GM21526 (cell line): ENCODE data around the gene NSL1.
"Not testable (repeated sequence)": the region's sequence is repeated elsewhere in the genome, so short reads cannot be mapped to it uniquely, and the experiment has no call there.

Experiments used
- ATAC-seq: cut with Tn5 transposase; IDR thresholded peaks from one replicate; pipeline ENCODE4 v1.9.1; 2021; ENCODE audit warnings: moderate library complexity; ENCODE audit not compliant: unreplicated experiment, low FRiP score

The NSL1 gene

GRCh38 chr1:212712451-212713303 lies 78.9 kb downstream of the NSL1 start:
- no peak for ATAC-seq

- not testable (repeated sequence) for ATAC-seq
Observed at GRCh38 chr1:212711974-212712373, 79.6 kb downstream of the NSL1 start.

DNA sequence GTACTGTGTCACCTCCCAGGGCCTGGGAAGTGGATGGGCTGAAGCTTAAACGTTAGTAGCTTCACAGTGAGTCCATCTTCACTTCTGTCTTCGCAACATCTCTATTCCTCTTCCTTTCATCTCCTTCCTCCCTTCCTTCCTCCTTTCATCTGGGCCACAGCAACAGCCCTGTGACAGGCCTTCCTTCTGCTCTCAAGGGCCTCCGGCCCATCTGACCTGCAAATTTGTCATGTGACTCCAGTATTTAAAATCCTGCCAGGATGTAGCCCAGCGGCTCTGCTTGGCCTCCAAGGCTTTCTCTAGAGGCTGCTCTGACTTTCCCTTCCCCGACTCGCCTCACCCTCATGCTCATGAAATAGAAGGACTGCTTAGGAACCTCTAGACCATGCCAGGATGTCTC lies 81.0 kb downstream of the NSL1 start:
- no peak for ATAC-seq

DNA sequence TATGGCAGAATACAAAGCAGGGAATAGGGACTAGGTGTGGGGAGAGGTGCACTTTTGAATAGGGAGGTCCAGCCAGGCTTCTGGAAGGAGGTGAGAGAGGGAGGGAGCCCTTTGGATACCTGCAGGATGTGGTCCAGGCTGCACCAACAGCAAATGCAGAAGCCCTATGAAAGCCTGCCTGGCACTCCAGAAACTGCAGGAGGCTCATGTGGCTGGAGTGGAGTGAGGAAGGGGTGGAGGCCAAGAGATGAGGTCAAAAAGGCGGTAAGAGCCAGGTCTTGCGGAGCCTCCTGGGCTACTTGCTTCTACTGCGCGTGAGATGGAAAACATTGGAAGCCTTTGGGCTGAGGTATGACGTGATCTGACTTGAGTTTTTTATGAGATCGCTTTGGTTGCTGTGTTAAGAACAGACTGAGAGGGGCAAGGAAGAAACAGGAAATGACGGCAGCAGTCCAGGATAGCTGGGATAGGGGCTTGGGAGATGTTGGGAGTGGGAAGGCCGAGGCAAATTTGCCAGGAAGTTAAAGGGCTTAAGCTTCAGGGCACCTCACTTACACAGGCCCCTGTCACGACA lies 87.5 kb downstream of the NSL1 start:
- ATAC-seq, result no peak

GRCh38 chr1:212702672-212703071 lies 88.9 kb downstream of the NSL1 start:
- ATAC-seq, result no peak

DNA sequence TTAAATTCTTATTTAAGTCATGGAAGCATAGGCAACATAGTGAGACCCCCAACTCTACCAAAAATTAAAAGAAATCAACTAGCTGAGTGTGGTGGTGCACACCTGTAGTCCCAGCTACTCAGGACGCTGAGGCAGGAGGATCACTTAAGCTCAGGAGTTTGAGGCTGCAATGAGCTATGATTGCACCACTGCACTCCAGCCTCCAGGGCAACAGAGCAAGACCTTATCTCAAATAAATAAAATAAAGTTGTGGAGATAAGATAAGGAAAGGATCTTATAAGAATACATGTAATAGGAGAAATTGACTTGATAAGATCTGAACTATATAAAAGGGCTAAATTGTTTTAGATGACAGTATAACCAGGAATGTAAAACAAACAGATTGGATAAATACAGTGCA lies 89.7 kb downstream of the NSL1 start:
- ATAC-seq, result no peak

DNA sequence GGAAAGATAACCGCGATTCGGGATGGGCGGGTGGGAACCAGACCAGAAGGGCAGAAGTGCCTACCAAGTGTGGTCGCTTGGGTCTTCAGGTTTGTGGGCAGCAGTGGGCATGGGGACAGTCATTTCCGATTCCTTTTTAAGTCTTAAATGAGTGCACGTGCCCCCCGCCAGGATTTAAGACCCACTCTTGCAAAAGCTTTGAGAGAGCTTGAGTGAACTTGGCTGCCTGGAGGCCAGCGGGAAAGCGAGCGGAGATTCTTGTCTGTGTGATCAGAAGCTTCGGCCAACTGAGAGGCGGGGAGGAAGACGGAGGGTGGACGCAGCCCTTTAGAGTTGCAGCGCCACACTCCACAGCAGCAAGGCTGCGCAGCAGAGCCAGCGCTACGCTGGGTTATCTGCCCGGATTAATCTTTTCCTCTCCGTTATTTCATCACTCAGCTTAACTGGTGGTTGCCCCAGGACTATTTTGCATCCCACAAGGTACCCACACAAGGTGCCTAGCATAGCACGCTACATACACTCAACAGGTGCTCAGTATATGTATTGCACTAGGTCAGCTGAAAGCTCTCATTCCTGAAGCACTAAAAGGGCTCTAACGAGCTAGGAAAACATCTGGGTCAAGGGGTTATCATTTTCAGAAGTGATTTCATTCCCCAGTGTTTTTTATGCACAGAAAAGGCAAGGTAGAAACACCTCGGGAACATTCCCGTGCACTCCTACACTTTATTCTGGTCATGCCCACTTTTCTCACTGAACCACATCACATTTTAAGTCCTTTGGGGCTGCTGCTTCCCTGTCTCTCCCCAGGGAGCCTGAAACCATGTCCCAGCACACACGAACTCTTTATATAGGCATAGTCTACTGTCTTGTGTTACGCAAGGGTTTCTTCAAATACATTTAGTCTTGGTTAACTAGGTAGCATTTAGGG lies 90.4 kb downstream of the NSL1 start:
- ATAC-seq, result no peak

DNA sequence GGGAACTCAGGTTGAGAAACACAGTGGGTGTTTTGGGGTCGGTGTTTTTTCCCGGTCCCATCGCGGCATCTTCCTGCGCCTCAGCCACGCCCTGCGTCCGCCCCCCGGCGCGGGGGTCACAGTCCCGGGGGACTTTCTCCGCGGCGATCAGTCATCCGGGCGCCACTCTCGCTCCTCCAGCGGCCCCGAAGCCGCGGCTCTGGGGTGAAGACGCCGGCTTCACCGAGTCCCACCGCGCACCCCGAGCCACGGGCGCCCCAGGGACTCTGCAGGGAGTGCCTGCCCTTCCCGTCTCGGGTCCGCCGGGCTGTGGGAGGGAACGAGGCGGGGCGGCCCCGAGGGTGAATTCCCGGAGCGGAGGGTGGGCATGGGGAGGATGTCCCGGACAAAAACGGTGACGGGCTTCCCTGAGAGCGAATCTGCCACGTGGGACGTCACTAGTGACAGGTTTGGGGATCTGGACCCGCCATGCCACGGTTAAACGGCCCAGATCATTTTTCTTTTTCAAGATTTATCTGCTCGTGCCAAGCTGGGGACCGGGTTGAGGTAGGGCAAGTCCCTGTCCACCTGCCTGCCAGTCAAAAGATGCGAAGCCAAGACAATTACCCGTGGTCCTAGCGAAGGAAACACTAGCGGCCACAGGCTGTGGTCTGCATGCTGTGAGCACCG lies 91.2 kb downstream of the NSL1 start:
- no peak for ATAC-seq

DNA sequence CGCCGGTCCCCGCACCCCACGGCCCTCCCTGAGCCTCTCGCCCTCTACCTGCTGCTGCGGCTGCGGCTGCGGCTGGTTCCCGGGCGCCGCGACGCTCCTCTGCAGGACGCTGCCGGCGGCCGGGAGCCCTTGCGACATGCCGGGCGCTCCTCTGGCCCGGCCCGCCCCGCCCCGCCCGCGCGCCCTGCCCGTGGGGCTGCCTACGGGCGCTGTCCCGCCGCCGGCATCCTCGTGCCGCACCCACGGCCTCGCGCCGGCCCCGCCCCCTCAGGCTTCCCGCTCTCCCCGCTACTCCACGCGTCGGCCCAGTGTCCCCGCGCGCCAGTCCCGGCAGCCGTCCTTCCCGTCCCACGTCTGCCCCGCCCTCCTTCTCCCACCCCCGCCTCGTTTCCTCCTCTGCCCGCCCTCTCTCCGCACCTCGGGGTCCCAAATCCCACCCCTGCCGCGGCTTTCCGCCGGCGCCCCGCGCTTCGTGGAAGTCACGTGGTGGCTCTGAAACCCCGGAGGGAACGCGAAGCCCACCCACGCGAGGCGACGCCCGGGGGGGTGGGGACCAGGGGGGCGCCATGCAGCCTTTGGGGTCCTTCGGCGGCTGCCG lies 91.9 kb downstream of the NSL1 start, which contains the start of gene BATF3:
BATF3 (minus strand) TSS at position 216 of the 598 bp plus-strand sequence; CDS start at position 138, 78 bp downstream.
- ATAC-seq, result peak; percentile 27

- ATAC-seq, result peak; percentile 50
Observed at GRCh38 chr1:212699104-212699624, 92.4 kb downstream of the NSL1 start.

DNA sequence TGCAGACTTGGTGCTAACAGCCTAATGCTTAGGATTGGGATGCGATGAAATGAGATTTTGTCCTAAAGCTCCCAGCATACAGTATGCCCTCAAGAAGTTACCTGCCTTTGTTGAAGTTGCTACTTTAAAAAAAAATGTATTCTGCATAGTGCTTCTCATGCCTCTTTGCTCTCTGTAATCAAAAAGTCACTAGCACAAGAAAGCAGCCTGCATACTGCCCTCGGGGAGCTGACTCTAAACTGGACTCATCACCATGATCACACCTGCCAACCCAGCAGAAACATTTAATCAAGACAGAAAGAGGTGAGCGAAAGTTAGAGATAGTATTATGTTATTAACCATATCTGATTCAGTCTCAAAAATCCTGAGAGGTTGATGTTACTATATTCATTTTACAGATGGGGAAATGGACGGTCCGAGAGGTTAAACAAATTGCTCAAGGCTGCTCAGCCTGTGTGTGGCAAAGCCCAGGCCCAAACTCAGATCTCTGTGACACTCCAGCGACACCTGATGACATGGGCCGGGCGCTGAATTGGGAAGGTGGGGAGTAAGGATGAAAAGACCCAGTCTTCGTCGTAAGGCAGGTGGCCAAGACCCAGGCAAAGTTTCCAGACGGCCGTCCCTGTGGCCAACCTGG lies 93.0 kb downstream of the NSL1 start:
- peak; percentile 6 for ATAC-seq

DNA sequence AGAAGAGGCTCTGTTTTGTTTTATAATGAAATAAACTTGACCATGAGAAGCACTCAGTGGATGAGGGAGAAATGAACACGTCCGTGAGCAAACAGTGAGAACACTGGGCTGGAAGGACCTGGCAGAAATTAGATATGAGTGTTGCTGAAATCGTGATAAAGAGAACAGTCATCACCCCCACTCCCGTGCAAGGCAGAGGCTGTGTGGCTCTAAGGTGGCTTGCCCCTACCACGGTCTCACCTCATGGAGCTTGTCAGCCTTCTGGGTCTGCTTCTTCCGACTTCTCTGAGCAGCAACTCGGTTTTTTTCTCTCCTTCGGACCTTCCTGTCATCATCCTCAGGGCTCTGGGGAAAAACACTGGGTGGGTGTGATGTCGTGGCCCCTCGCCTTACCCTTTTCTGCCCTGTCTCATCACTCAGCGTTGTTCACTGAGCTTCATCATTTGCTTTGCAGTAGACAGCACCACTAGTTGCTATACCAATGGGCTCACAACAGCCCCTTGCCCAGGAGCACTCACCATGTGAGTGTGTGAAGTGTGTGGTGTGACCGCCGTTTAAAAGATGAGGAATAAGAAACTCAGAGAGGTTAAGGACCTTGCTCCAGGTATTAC lies 94.8 kb downstream of the NSL1 start:
- ATAC-seq, result no peak

- no peak for ATAC-seq
Observed at GRCh38 chr1:212692774-212693644, 98.6 kb downstream of the NSL1 start.

DNA sequence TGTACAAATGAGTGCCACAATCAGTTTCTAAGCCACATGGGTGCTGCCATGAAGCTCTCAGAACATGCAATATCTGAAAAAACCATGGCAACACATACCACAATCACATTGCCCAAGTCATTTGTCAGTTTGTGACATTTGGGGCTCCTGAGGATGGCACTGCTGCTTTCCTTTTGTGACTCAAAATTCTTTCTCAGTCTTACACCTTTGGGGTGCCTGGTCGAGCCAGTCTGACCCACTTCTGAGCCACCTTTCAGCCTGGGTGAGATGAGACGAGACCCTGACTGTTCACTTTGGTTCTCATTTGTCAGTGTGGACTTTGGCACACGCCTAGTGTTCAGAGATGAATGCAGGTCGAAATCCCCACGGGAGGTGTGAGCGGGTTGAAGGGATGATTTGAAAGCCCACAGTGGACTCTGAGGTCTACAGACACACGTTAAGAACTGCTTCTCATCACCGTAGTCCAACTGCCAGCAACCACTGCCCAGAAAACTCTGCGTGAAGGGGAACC lies 100.0 kb downstream of the NSL1 start:
- no peak for ATAC-seq

GRCh38 chr1:212690816-212691403 lies 100.7 kb downstream of the NSL1 start:
- ATAC-seq, result no peak

GRCh38 chr1:212689758-212690529 lies 101.6 kb downstream of the NSL1 start:
- ATAC-seq, result no peak
